MM.1S (cell line): ENCODE results near the gene PNPLA6.

Experiments
- CTCF ChIP-seq: fragments of 300-600 bp; sonication (generic); IDR thresholded peaks from 2 replicates; pipeline ENCODE4 v1.5.1; 2016; ENCODE audit warnings: antibody characterized with exemption, low read length, mixed read lengths
- EZH2 ChIP-seq: fragments of 300-600 bp; sonication (generic); optimal IDR thresholded peaks from 2 replicates; pipeline ENCODE3; 2017; ENCODE audit warnings: low read depth, mild to moderate bottlenecking, antibody characterized with exemption, low read length, mixed read lengths
- EZH2phosphoT487 ChIP-seq: fragments of 300-600 bp; sonication (generic); IDR thresholded peaks from 2 replicates; pipeline ENCODE4 v1.6.1; 2018; ENCODE audit warnings: antibody characterized with exemption, low read length

- TF ChIP-seq CTCF: no peak
- TF ChIP-seq EZH2: no peak
- no peak for TF ChIP-seq EZH2phosphoT487
Observed at GRCh38 chr19:7494416-7495098, 41.0 kb upstream of the PNPLA6 start.
